Stimulated activated CD8-positive, alpha-beta memory T cell treated with anti-CD3 and anti-CD28 coated beads, Interleukin-15, amount 100 ng/mL, for 24 hours (primary cell): Measurements from ENCODE around the gene DTNBP1.

Experiments
- DNase-seq: peaks from one replicate; pipeline ENCODE4 v3.0.0-alpha.2; 2020; ENCODE audit warnings: low read depth

The DTNBP1 gene

GRCh38 chr6:15623276-15624116, 39.3 kb downstream of the DTNBP1 start:
- no peak for DNase-seq

GRCh38 chr6:15622045-15622740, 40.6 kb downstream of the DTNBP1 start:
- DNase-seq = no peak

GRCh38 chr6:15621203-15622044, 41.4 kb downstream of the DTNBP1 start:
- DNase-seq = no peak

GRCh38 chr6:15620611-15621010, 42.2 kb downstream of the DTNBP1 start:
- DNase-seq = no peak

- DNase-seq = no peak
Measured at GRCh38 chr6:15619330-15619729, 43.5 kb downstream of the DTNBP1 start.

GRCh38 chr6:15618685-15619084, 44.1 kb downstream of the DTNBP1 start:
- DNase-seq = no peak

- DNase-seq = no peak
Measured at GRCh38 chr6:15616261-15616660, 46.6 kb downstream of the DTNBP1 start.

- no peak for DNase-seq
Measured at GRCh38 chr6:15615802-15616201, 47.0 kb downstream of the DTNBP1 start.

- DNase-seq = no peak
Measured at GRCh38 chr6:15614277-15614676, 48.6 kb downstream of the DTNBP1 start.

GRCh38 chr6:15608396-15608795, 54.4 kb downstream of the DTNBP1 start:
- no peak for DNase-seq

GRCh38 chr6:15607603-15608002, 55.2 kb downstream of the DTNBP1 start:
- no peak for DNase-seq

- no peak for DNase-seq
Measured at GRCh38 chr6:15606347-15606746, 56.5 kb downstream of the DTNBP1 start.

- DNase-seq = no peak
Measured at GRCh38 chr6:15604843-15605242, 58.0 kb downstream of the DTNBP1 start.

GRCh38 chr6:15602154-15602553, 60.7 kb downstream of the DTNBP1 start:
- no peak for DNase-seq

- DNase-seq = no peak
Measured at GRCh38 chr6:15598273-15598798, 64.5 kb downstream of the DTNBP1 start.

- no peak for DNase-seq
Measured at GRCh38 chr6:15596186-15596896, 66.5 kb downstream of the DTNBP1 start.

GRCh38 chr6:15595461-15596173, 67.2 kb downstream of the DTNBP1 start:
- no peak for DNase-seq

- no peak for DNase-seq
Measured at GRCh38 chr6:15594512-15595259, 68.1 kb downstream of the DTNBP1 start.

GRCh38 chr6:15593798-15594197, 69.0 kb downstream of the DTNBP1 start:
- DNase-seq = no peak

- no peak for DNase-seq
Measured at GRCh38 chr6:15592610-15593009, 70.2 kb downstream of the DTNBP1 start.
